ENCODE measurements around the gene PSMB8. TPM values are rescaled to one million over a fixed set of nuclear protein-coding genes. Genes with fewer than 3 reads are reported as not detected.

Gene PSMB8
- total RNA-seq, 1 experiment from 2014 or later: 31.6 TPM

DNA sequence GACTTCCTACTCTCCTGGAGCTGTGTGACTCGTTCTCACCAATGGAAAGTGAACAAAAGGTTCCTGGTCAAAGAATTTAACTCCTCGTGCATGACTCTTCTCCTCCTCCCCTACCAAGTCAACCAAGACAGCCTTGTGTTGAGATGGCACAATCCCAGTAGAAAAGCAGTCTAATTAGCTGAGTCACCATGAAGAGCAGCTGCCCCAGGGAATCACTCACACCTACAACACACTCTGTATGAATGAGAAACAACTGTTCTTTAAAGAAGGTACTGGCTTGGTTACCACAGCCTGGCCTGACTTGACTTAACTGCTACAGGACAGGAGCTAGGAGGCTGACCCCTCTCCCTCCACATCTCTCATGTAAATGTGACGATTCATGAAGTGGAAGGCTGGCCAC, 24.1 kb downstream of the PSMB8 start:
- Histone ChIP-seq H3K9me3 (ENCODE audit: low read length) (no peaks in the 10 kb centered on the region), H3K4me1 (ENCODE audit: insufficient read depth, low read length) (peaks cover 18% of the 10 kb centered on the region), H3K9ac (ENCODE audit: low read length) (no peak overlapping the region), H2AFZ (ENCODE audit: low read length) (no peak overlapping the region), H3K27ac (ENCODE audit: low read length) (no peak overlapping the region), H3K36me3 (ENCODE audit: low read depth, low read length) (no peaks in the 10 kb centered on the region), H3K27me3 (ENCODE audit: low read length) (no peaks in the 10 kb centered on the region), H3K4me2 (ENCODE audit: low read length) (no peak overlapping the region), H3F3A (ENCODE audit: low read length, unreplicated experiment) (no peaks in the 10 kb centered on the region), H3K9me2 (replicated peaks; ENCODE audit: low read length) (no peaks in the 10 kb centered on the region), H3K79me2 (ENCODE audit: low read length) (no peaks in the 10 kb centered on the region), H4K20me1 (ENCODE audit: low read length) (no peaks in the 10 kb centered on the region), H3K4me3 (ENCODE audit: low read length) (no peak overlapping the region)
- ChIA-PET CTCF (interaction anchor here (0.5 kb wide), 1 partner anchor 419 kb away, joined by 14 read pairs; no protein-coding TSS in a partner anchor), POLR2A (ENCODE audit: unreplicated experiment) (no interaction called here)
- TF ChIP-seq EZH2 (IDR thresholded peaks at IDR 0.05; ENCODE audit: low read length, unreplicated experiment) (no peak), CTCF (conservative IDR thresholded peaks at IDR 0.05; ENCODE audit: low read depth, low read length) (no peak), EZH2phosphoT487 (IDR thresholded peaks at IDR 0.05; ENCODE audit: borderline replicate concordance, low read length) (no peak)
- BruUV-seq (replicated peaks): no TSS peak
- peak; percentile 46 for DNase-seq
- intact Hi-C loops (cut with micrococcal nuclease): no loop called here
- peak; percentile 38 for ATAC-seq

GRCh38 chr6:32818867-32819266, 25.0 kb downstream of the PSMB8 start:
- H3K9me2 ChIP-seq (replicated peaks; ENCODE audit: low read length): no peaks in the 10 kb centered on the region
- no peaks in the 10 kb centered on the region for H3K27me3 ChIP-seq (ENCODE audit: low read length)
- no peak for ATAC-seq
- peaks cover 18% of the 10 kb centered on the region for H3K4me1 ChIP-seq (ENCODE audit: insufficient read depth, low read length)
- H3K9ac ChIP-seq (ENCODE audit: low read length): no peak overlapping the region
- H4K20me1 ChIP-seq (ENCODE audit: low read length): no peaks in the 10 kb centered on the region
- H3K36me3 ChIP-seq (ENCODE audit: low read depth, low read length): no peaks in the 10 kb centered on the region
- intact Hi-C loops (cut with micrococcal nuclease): no loop called here
- no peak overlapping the region for H2AFZ ChIP-seq (ENCODE audit: low read length)
- H3F3A ChIP-seq (ENCODE audit: low read length, unreplicated experiment): no peaks in the 10 kb centered on the region
- BruUV-seq (replicated peaks): no TSS peak
- ChIA-PET POLR2A (ENCODE audit: unreplicated experiment) (no interaction called here), CTCF (no interaction called here)
- no peak overlapping the region for H3K4me3 ChIP-seq (ENCODE audit: low read length)
- TF ChIP-seq CTCF (conservative IDR thresholded peaks at IDR 0.05; ENCODE audit: low read depth, low read length) (no peak), EZH2phosphoT487 (IDR thresholded peaks at IDR 0.05; ENCODE audit: borderline replicate concordance, low read length) (no peak), EZH2 (IDR thresholded peaks at IDR 0.05; ENCODE audit: low read length, unreplicated experiment) (no peak)
- H3K27ac ChIP-seq (ENCODE audit: low read length): no peak overlapping the region
- H3K79me2 ChIP-seq (ENCODE audit: low read length): no peaks in the 10 kb centered on the region
- no peak overlapping the region for H3K4me2 ChIP-seq (ENCODE audit: low read length)
- H3K9me3 ChIP-seq (ENCODE audit: low read length): no peaks in the 10 kb centered on the region
- DNase-seq: no peak

GRCh38 chr6:32816746-32817204, 27.1 kb downstream of the PSMB8 start, which contains the start of gene HLA-DOB:
Gene HLA-DOB, minus strand, starts transcription at chr6:32817002. Its CDS starts 51 bp downstream, at chr6:32816951.
- TF ChIP-seq EZH2 (IDR thresholded peaks at IDR 0.05; ENCODE audit: low read length, unreplicated experiment) (no peak), CTCF (conservative IDR thresholded peaks at IDR 0.05; ENCODE audit: low read depth, low read length) (no peak), EZH2phosphoT487 (IDR thresholded peaks at IDR 0.05; ENCODE audit: borderline replicate concordance, low read length) (no peak)
- intact Hi-C loops (cut with micrococcal nuclease): no loop called here
- ATAC-seq (peak; percentile 85), DNase-seq (peak; percentile 76)
- peak within 1 kb of the TSS; percentile 14; the same call in 1 of the 2 replicates for H3K4me3 ChIP-seq (ENCODE audit: low read length)
- H3F3A ChIP-seq (ENCODE audit: low read length, unreplicated experiment): no peaks in the 10 kb centered on the region
- ChIA-PET CTCF (interaction anchor here (0.6 kb wide), 1 partner anchor 678 kb away, joined by 9 read pairs; no protein-coding TSS in a partner anchor), POLR2A (ENCODE audit: unreplicated experiment) (no interaction called here)
- peak within 1 kb of the TSS; percentile 57 for H2AFZ ChIP-seq (ENCODE audit: low read length)
- no peaks in the 10 kb centered on the region for H4K20me1 ChIP-seq (ENCODE audit: low read length)
- BruUV-seq (replicated peaks): no TSS peak
- peak within 1 kb of the TSS; percentile 62 for H3K4me2 ChIP-seq (ENCODE audit: low read length)
- 0 out of 2 replicates have a peak, but pooled peaks cover 3% of the 10 kb centered on the region for H3K27me3 ChIP-seq (ENCODE audit: low read length)
- H3K9me3 ChIP-seq (ENCODE audit: low read length): no peaks in the 10 kb centered on the region
- no peaks in the 10 kb centered on the region for H3K9me2 ChIP-seq (replicated peaks; ENCODE audit: low read length)
- H3K9ac ChIP-seq (ENCODE audit: low read length): no peak within 1 kb of the TSS
- no peaks in the 10 kb centered on the region for H3K79me2 ChIP-seq (ENCODE audit: low read length)
- peaks cover 18% of the 10 kb centered on the region for H3K4me1 ChIP-seq (ENCODE audit: insufficient read depth, low read length)
- peak within 1 kb of the TSS; percentile 6; the same call in 1 of the 2 replicates for H3K27ac ChIP-seq (ENCODE audit: low read length)
- no peaks in the 10 kb centered on the region for H3K36me3 ChIP-seq (ENCODE audit: low read depth, low read length)
